GM23338 (cell line): Measurements from ENCODE around the gene AGFG2.

Experiments
- CREB1 ChIP-seq: fragments of 250-450 bp; sonication (Bioruptor Pico); IDR thresholded peaks from 2 replicates; pipeline ENCODE4 v1.5.0; 2020; ENCODE audit warnings: low read depth, mild to moderate bottlenecking, moderate library complexity
- CTCF ChIP-seq, 2 experiments: fragments of 200-600 bp in 1 of 2; sonication (generic) in 1 of 2; conservative IDR thresholded peaks; 2 replicates each; pipeline versions ENCODE4 v1.5.1 to v1.6.1; 2016 to 2017; ENCODE audit warnings: antibody characterized with exemption in 2 of 2, low read depth in 2 of 2, mild to moderate bottlenecking in 2 of 2, moderate library complexity in 1 of 2
- ETS1 ChIP-seq: IDR thresholded peaks from 2 replicates; pipeline ENCODE4 v1.6.1; 2016; ENCODE audit warnings: antibody characterized with exemption
- EZH2 ChIP-seq: fragments of 200-600 bp; sonication (generic); IDR thresholded peaks from one replicate; pipeline ENCODE4 v1.8.0; 2017; ENCODE audit warnings: antibody characterized with exemption, mild to moderate bottlenecking, low read depth; ENCODE audit not compliant: unreplicated experiment
- EZH2phosphoT487 ChIP-seq: fragments of 200-600 bp; sonication (generic); IDR thresholded peaks from one replicate; pipeline ENCODE4 v1.8.1; 2018; ENCODE audit warnings: antibody characterized with exemption; ENCODE audit not compliant: unreplicated experiment
- JUNB ChIP-seq: IDR thresholded peaks from one replicate; pipeline ENCODE4 v1.6.1; 2016; ENCODE audit warnings: antibody characterized with exemption; ENCODE audit not compliant: unreplicated experiment
- NANOG ChIP-seq: IDR thresholded peaks from 2 replicates; pipeline ENCODE4 v1.6.1; 2016; ENCODE audit warnings: antibody characterized with exemption, borderline replicate concordance
- POLR2AphosphoS5 ChIP-seq: IDR thresholded peaks from 2 replicates; pipeline ENCODE4 v1.6.1; 2016; ENCODE audit warnings: antibody characterized with exemption, low read depth
- REST ChIP-seq: IDR thresholded peaks from one replicate; pipeline ENCODE4 v1.6.1; 2018; ENCODE audit warnings: antibody characterized with exemption; ENCODE audit not compliant: unreplicated experiment
- STAT1 ChIP-seq: IDR thresholded peaks from one replicate; pipeline ENCODE4 v1.6.1; 2016; ENCODE audit warnings: antibody characterized with exemption; ENCODE audit not compliant: unreplicated experiment
- ZNF114 ChIP-seq: fragments of 250-450 bp; sonication (Bioruptor Pico); IDR thresholded peaks from 2 replicates; pipeline ENCODE4 v1.5.0; 2020; ENCODE audit warnings: mild to moderate bottlenecking, moderate library complexity
- ZNF331 ChIP-seq: fragments of 250-450 bp; sonication (Bioruptor Pico); IDR thresholded peaks from 2 replicates; pipeline ENCODE4 v1.5.0; 2020; ENCODE audit warnings: low read depth, mild to moderate bottlenecking, moderate library complexity

GRCh38 chr7:100598425-100598824 lies 59.4 kb downstream of the AGFG2 start:
- TF ChIP-seq CTCF (conservative IDR thresholded peaks at IDR 0.05; ENCODE audit: low read depth in 2 of 2) (no peak), EZH2 (no peak), REST (no peak), CREB1 (CRISPR knock-in tag) (no peak), STAT1 (no peak), EZH2phosphoT487 (no peak), ZNF114 (CRISPR knock-in tag) (no peak), ETS1 (no peak), NANOG (no peak), POLR2AphosphoS5 (no peak), JUNB (no peak), ZNF331 (CRISPR knock-in tag) (no peak)
